ENCODE data around the gene MARS1. TPM values are rescaled to one million over a fixed set of nuclear protein-coding genes. Genes with fewer than 3 reads are reported as not detected.
A peak's percentile ranks its signal among the peaks of the same experiment; 100 is the strongest.

MARS1 gene
- total and polyA plus RNA-seq, 2 experiments from 2014 or later = 266 to 351 TPM

GRCh38 chr12:57545809-57546437 lies 58.1 kb downstream of the MARS1 start (continued):
- TF ChIP-seq ZNF462 (CRISPR knock-in tag; IDR thresholded peaks at IDR 0.05) = no peak

GRCh38 chr12:57546438-57547287 lies 58.8 kb downstream of the MARS1 start, which contains the start of gene DCTN2:
TSS of gene DCTN2 (minus strand) at chr12:57547192. CDS start at chr12:57547063, 129 bp downstream.
- Histone ChIP-seq H2AFZ (peak within 1 kb of the TSS; percentile 58), H3K4me3 (peak within 1 kb of the TSS; percentile 96), H3K27me3 (ENCODE audit: insufficient read depth) (peaks cover 14% of the 10 kb centered on the region), H4K20me1 (replicated peaks; ENCODE audit: insufficient read depth) (peaks cover 16% of the 10 kb centered on the region; the same call in 1 of the 2 replicates), H3K36me3 (ENCODE audit: insufficient read depth) (no peaks in the 10 kb centered on the region), H3K4me2 (peak within 1 kb of the TSS; percentile 97), H3F3A (replicated peaks; ENCODE audit: low read depth) (peaks cover 12% of the 10 kb centered on the region), H3K4me1 (ENCODE audit: insufficient read depth) (peaks cover 22% of the 10 kb centered on the region), H3K9me2 (ENCODE audit: insufficient read depth) (no peaks in the 10 kb centered on the region), H3K79me2 (replicated peaks; ENCODE audit: insufficient read depth) (peaks cover 37% of the 10 kb centered on the region), H3K27ac (ENCODE audit: low read depth) (no peak within 1 kb of the TSS)
- Mint-ChIP-seq H3K4me3 (peak within 1 kb of the TSS; percentile 97), H3K27ac (peak within 1 kb of the TSS; percentile 94), H3K4me1 (peaks cover 37% of the 10 kb centered on the region), H3K27me3 (ENCODE audit: insufficient read depth, low read depth, poor library complexity) (peaks cover 13% of the 10 kb centered on the region), H3K9me3 (no peaks in the 10 kb centered on the region), H3K36me3 (ENCODE audit: low read depth) (peaks cover 3% of the 10 kb centered on the region; the same call in 2 of the 3 replicates)
- no peak for TF ChIP-seq REST (IDR thresholded peaks at IDR 0.05; ENCODE audit: unreplicated experiment)
- 0 out of 2 replicates have a peak, but pooled peaks have one; percentile 39 for TF ChIP-seq POLR2AphosphoS5 (IDR thresholded peaks at IDR 0.05; ENCODE audit: low read depth)
- TF ChIP-seq CREB1 (CRISPR knock-in tag; IDR thresholded peaks at IDR 0.05; ENCODE audit: low read depth) = no peak
- no peak for TF ChIP-seq ETS1 (IDR thresholded peaks at IDR 0.05)
- TF ChIP-seq STAT1 (IDR thresholded peaks at IDR 0.05; ENCODE audit: unreplicated experiment) = no peak
- TF ChIP-seq ZNF114 (CRISPR knock-in tag; IDR thresholded peaks at IDR 0.05) = no peak
- DNase-seq (ENCODE audit: low spot score) (peak; percentile 99), ATAC-seq (peak; percentile 82)

Measured in GM23338 (cell line).